Stimulated activated CD4-positive, alpha-beta T cell treated with anti-CD3 and anti-CD28 coated beads, Interleukin-2, amount 100 ng/mL, for 24 hours (primary cell): ENCODE measurements around the gene BICDL2.

Source experiments
- DNase-seq, 2 donors: peaks; one replicate each; pipeline ENCODE4 v3.0.0-alpha.2; 2020

BICDL2 gene

GRCh38 chr16:2980227-2981176 is 56.2 kb downstream of the BICDL2 start, which contains the start of gene PKMYT1:
PKMYT1 (minus strand) TSS chr16:2980446; CDS start chr16:2979657, 789 bp downstream.
- peak; percentile 96 to 98 for DNase-seq

- peak in 1 of 2 donors; percentile 57 for DNase-seq
These were observed 57.0 kb downstream of the BICDL2 start for GRCh38 chr16:2979669-2980226.
